Measurements from ENCODE around the gene KISS1R. TPM values are rescaled to one million over a fixed set of nuclear protein-coding genes. Genes with fewer than 3 reads are reported as not detected.
"Not testable (repeated sequence)": the region's sequence is repeated elsewhere in the genome, so short reads cannot be mapped to it uniquely, and the experiment has no call there.

KISS1R gene
- total and polyA plus RNA-seq, 12 donors: 0.25 to 0.44 TPM; not detected in 10

GRCh38 chr19:875265-875879 lies 41.8 kb upstream of the KISS1R start:
- intact Hi-C loops (cut with DNase I): no loop called here
- TF ChIP-seq POLR2A (IDR thresholded peaks at IDR 0.05) (no peak), CTCF (IDR thresholded peaks at IDR 0.05) (no peak)
- Histone ChIP-seq H3K4me3 (no peak overlapping the region), H3K9me3 (replicated peaks in 1 of 3) (no peaks in the 10 kb centered on the region), H3K36me3 (replicated peaks in 1 of 2) (peaks cover 0 to 28% of the 10 kb centered on the region in 2 donors), H3K4me1 (replicated peaks in 1 of 2) (peaks cover 8 to 9% of the 10 kb centered on the region in 2 donors), H3K27ac (no peak overlapping the region), H3K27me3 (no peaks in the 10 kb centered on the region)
- WGBS, 4 donors: 94 to 95% (median 94%) methylated on average over 23 to 28 of the region's 28 CpGs
- no peak for DNase-seq

GRCh38 chr19:876089-876488 lies 41.0 kb upstream of the KISS1R start:
- H3K36me3 ChIP-seq (replicated peaks in 1 of 2): peaks cover 0 to 30% of the 10 kb centered on the region in 2 donors
- H3K27ac ChIP-seq: no peak overlapping the region
- TF ChIP-seq CTCF (IDR thresholded peaks at IDR 0.05) (no peak), POLR2A (IDR thresholded peaks at IDR 0.05) (no peak)
- no peak for DNase-seq
- intact Hi-C loops (cut with DNase I): no loop called here
- H3K4me1 ChIP-seq (replicated peaks in 1 of 2): peaks cover 8 to 9% of the 10 kb centered on the region in 2 donors
- H3K27me3 ChIP-seq: no peaks in the 10 kb centered on the region
- H3K9me3 ChIP-seq (replicated peaks in 1 of 3): no peaks in the 10 kb centered on the region
- 84 to 89% (median 87%) methylated on average over 15 to 18 of the region's 18 CpGs for WGBS, 4 donors
- H3K4me3 ChIP-seq: no peak overlapping the region

- TF ChIP-seq POLR2A (IDR thresholded peaks at IDR 0.05): no peak
- TF ChIP-seq CTCF (IDR thresholded peaks at IDR 0.05): no peak
- H3K4me3 ChIP-seq: no peak overlapping the region
- 80 to 94% (median 90%) methylated on average over 7 to 29 of the region's 29 CpGs for WGBS, 4 donors
- intact Hi-C loops (cut with DNase I): no loop called here
- no peaks in the 10 kb centered on the region for H3K27me3 ChIP-seq
- H3K27ac ChIP-seq: no peak overlapping the region
- H3K4me1 ChIP-seq (replicated peaks in 1 of 2): peaks cover 7 to 8% of the 10 kb centered on the region in 2 donors
- DNase-seq: no peak
- peaks cover 0 to 33% of the 10 kb centered on the region in 2 donors for H3K36me3 ChIP-seq (replicated peaks in 1 of 2)
- H3K9me3 ChIP-seq (replicated peaks in 1 of 3): no peaks in the 10 kb centered on the region
Measured at GRCh38 chr19:876780-877314, 40.3 kb upstream of the KISS1R start.

GRCh38 chr19:877992-878660 lies 39.0 kb upstream of the KISS1R start:
- DNase-seq; H3K27me3 ChIP-seq; H3K4me1 ChIP-seq (replicated peaks in 1 of 2); H3K27ac ChIP-seq; H3K9me3 ChIP-seq (replicated peaks in 1 of 3); H3K4me3 ChIP-seq; intact Hi-C loops (cut with DNase I): not testable (repeated sequence)
- H3K36me3 ChIP-seq (replicated peaks in 1 of 2): peaks cover 0 to 41% of the 10 kb centered on the region in 2 donors
- 80 to 100% (median 90%) methylated on average over 2 to 23 of the region's 23 CpGs for WGBS, 4 donors

GRCh38 chr19:878751-879561 lies 38.2 kb upstream of the KISS1R start:
- DNase-seq; H3K27ac ChIP-seq; intact Hi-C loops (cut with DNase I); H3K9me3 ChIP-seq (replicated peaks in 1 of 3); H3K4me1 ChIP-seq (replicated peaks in 1 of 2); H3K4me3 ChIP-seq; H3K27me3 ChIP-seq: not testable (repeated sequence)
- H3K36me3 ChIP-seq (replicated peaks in 1 of 2): peaks cover 0 to 43% of the 10 kb centered on the region in 2 donors
- WGBS, 4 donors: 88 to 92% (median 91%) methylated on average over 7 to 24 of the region's 24 CpGs

Measured in adrenal gland (tissue), 12 donors.